A673 (cell line): ENCODE results near the gene ADAMTSL3.

ENCODE experiments used
- CTCF ChIP-seq: fragments of 300-800, 200-600 bp; sonication (generic); conservative IDR thresholded peaks from 2 replicates; pipeline ENCODE4 v1.5.1; 2017; ENCODE audit warnings: low read depth, mild to moderate bottlenecking, antibody characterized with exemption, low read length, moderate library complexity, mixed read lengths
- EZH2 ChIP-seq: fragments of 200-600 bp; sonication (generic); IDR thresholded peaks from 2 replicates; pipeline ENCODE4 v1.6.1; 2017; ENCODE audit warnings: borderline replicate concordance, low read depth, mild to moderate bottlenecking, mixed read lengths, antibody characterized with exemption, low read length; ENCODE audit not compliant: poor library complexity, severe bottlenecking

GRCh38 chr15:83732770-83733169 lies 78.8 kb downstream of the ADAMTSL3 start:
- TF ChIP-seq EZH2 (no peak), CTCF (no peak)
